Measurements from ENCODE around the gene DNM3. TPM values are rescaled to one million over a fixed set of nuclear protein-coding genes. Genes with fewer than 3 reads are reported as not detected.

The DNM3 gene
- total RNA-seq, 1 experiment from 2014 or later = 2.7 TPM

DNA sequence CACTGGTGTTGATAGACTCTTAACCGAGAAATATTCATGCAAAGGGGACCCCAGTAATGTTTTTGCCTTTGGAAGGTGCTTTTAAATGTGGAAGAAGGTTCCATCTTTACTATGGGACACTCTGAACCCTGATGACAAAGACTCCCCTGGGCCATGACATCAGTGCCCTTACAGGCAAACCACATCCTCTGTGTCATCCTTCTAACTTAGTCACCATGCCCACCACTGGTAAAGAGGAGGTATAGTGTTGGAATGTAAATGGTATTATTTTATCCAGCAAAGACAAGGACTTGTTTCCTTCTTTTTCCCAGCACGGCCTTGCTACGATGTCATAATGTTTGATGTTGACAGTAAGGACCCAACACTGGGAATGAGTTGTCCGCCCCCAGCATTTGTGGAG is 47.2 kb upstream of the DNM3 start:
- no peaks in the 10 kb centered on the region for H3K27me3 Mint-ChIP-seq (ENCODE audit: low read depth)
- Histone ChIP-seq H3K27me3 (ENCODE audit: insufficient read depth, low read length) (no peaks in the 10 kb centered on the region), H2BK15ac (ENCODE audit: low read depth, low read length) (no peak overlapping the region), H4K20me1 (ENCODE audit: control insufficient read depth, insufficient read depth, insufficient read length) (no peaks in the 10 kb centered on the region), H3T11ph (ENCODE audit: low read length) (no peak overlapping the region), H3K79me1 (ENCODE audit: insufficient read depth, low read depth, low read length, poor library complexity, severe bottlenecking) (no peaks in the 10 kb centered on the region), H3K14ac (ENCODE audit: insufficient read depth, low read length) (no peak overlapping the region), H2BK20ac (ENCODE audit: low read depth, low read length, poor library complexity, severe bottlenecking) (no peak overlapping the region), H3K27ac (ENCODE audit: insufficient read length, low read depth, low read length) (no peak overlapping the region), H3K18ac (ENCODE audit: insufficient read length, low read depth, low read length) (no peak overlapping the region), H2BK120ac (ENCODE audit: low read depth, low read length, poor library complexity, severe bottlenecking) (no peak overlapping the region), H3K56ac (ENCODE audit: insufficient read length, low read depth, low read length) (no peak overlapping the region), H3K9ac (ENCODE audit: extremely low read depth, insufficient read length, low read length) (no peak overlapping the region), H3K79me2 (ENCODE audit: insufficient read depth, low read length) (no peaks in the 10 kb centered on the region), H3K4ac (ENCODE audit: low read depth, low read length) (no peak overlapping the region), H3K4me1 (ENCODE audit: insufficient read depth, low read length) (no peaks in the 10 kb centered on the region), H4K5ac (ENCODE audit: insufficient read length, low read depth, low read length) (no peak overlapping the region), H3K4me2 (ENCODE audit: insufficient read depth, insufficient read length, low read length) (no peak overlapping the region), H4K91ac (ENCODE audit: insufficient read length, low read depth, low read length) (no peak overlapping the region), H2BK12ac (ENCODE audit: insufficient read length, low read depth, low read length) (no peak overlapping the region), H2AK5ac (ENCODE audit: insufficient read length, low read length) (no peak overlapping the region), H2BK5ac (ENCODE audit: insufficient read length, low read length) (no peak overlapping the region), H2AFZ (ENCODE audit: low read length) (no peak overlapping the region), H3K23ac (ENCODE audit: insufficient read length, low read depth, low read length) (no peak overlapping the region), H4K8ac (replicated peaks; ENCODE audit: insufficient read length, low read depth, low read length) (no peak overlapping the region), H3K9me3 (ENCODE audit: control insufficient read depth, low read depth, low read length) (no peaks in the 10 kb centered on the region), H3K23me2 (ENCODE audit: insufficient read length, low read depth, low read length, poor library complexity, severe bottlenecking) (no peaks in the 10 kb centered on the region)
- no peak overlapping the region for H3K27ac Mint-ChIP-seq
- peaks cover 30 to 82% (median 70%) of the 10 kb centered on the region in 3 experiments; a peak in 6 of 7 replicates for H3K36me3 Mint-ChIP-seq (ENCODE audit: insufficient read depth in 1 of 3, low read depth in 3 of 3)
- no CpG with 5 or more reads among the region's 4 CpGs for WGBS (ENCODE audit: extremely low coverage, insufficient read length, low lambda C conversion rate)
- H3K4me1 Mint-ChIP-seq = 0 out of 4 replicates have a peak, but pooled peaks cover 2 to 3% of the 10 kb centered on the region in 2 experiments
- TF ChIP-seq, protein P1, sequence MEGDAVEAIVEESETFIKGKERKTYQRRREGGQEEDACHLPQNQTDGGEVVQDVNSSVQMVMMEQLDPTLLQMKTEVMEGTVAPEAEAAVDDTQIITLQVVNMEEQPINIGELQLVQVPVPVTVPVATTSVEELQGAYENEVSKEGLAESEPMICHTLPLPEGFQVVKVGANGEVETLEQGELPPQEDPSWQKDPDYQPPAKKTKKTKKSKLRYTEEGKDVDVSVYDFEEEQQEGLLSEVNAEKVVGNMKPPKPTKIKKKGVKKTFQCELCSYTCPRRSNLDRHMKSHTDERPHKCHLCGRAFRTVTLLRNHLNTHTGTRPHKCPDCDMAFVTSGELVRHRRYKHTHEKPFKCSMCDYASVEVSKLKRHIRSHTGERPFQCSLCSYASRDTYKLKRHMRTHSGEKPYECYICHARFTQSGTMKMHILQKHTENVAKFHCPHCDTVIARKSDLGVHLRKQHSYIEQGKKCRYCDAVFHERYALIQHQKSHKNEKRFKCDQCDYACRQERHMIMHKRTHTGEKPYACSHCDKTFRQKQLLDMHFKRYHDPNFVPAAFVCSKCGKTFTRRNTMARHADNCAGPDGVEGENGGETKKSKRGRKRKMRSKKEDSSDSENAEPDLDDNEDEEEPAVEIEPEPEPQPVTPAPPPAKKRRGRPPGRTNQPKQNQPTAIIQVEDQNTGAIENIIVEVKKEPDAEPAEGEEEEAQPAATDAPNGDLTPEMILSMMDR (conservative IDR thresholded peaks at IDR 0.05) = no peak
- no peak overlapping the region for H3K4me3 Mint-ChIP-seq
- DNase-seq = no peak
- H3K9me3 Mint-ChIP-seq = no peaks in the 10 kb centered on the region; a peak in 1 of 5 replicates
